RCC 7860 (cell line): ENCODE measurements around the gene ASXL1.
A peak's percentile ranks its signal among the peaks of the same experiment; 100 is the strongest.

Source experiments
- DNase-seq: peaks from one replicate; pipeline ENCODE4 v3.0.0-alpha.2; 2015; ENCODE audit warnings: low spot score
- FAIRE-seq: peaks from 2 replicates; lab custom pipeline; 2012; peaks lifted over from hg19 to GRCh38; lab: Jason Lieb, UNC

ASXL1 gene

DNA sequence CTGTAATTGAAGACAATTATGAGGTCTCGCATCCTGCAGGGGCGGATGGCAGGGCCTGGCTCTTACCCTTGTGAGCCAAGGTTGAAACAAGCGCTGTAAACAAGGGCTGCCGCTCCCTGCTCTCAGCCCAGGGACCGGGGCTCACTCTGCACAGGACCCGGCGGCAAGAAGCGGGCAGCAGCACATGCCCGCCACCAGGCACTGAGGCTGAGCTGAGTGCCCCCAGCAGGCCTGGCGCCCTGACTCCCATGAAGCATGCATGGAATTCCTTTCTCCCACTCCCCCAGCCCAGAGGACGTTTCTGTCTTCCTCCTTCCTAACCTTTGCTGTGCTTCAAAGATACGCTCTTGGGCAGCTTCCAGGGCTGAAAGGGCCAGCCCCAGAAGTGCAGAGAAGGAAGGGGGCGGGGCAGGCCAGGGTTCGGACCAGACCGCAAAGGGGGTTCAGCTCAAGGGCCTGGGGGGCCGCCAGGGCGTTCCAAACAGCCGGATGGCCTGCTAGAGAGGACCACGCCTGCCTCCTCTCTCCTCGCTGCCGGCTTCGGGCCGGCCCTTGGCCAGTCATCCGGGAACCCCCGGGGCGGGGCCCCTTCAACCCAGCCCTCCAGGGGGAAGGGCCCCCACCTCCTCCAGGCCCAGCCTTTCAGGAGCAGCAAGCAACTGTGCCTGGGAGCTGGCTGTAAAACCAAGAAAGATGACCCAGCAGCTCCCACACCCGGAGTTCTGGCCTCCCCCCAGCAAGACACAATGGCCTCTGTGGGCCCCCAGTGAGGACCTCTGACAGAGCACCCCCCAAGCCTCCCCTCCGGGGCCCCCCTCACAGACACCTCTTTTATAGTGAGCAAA, 117.1 kb downstream of the ASXL1 start:
- DNase-seq, result peak; percentile 95

DNA sequence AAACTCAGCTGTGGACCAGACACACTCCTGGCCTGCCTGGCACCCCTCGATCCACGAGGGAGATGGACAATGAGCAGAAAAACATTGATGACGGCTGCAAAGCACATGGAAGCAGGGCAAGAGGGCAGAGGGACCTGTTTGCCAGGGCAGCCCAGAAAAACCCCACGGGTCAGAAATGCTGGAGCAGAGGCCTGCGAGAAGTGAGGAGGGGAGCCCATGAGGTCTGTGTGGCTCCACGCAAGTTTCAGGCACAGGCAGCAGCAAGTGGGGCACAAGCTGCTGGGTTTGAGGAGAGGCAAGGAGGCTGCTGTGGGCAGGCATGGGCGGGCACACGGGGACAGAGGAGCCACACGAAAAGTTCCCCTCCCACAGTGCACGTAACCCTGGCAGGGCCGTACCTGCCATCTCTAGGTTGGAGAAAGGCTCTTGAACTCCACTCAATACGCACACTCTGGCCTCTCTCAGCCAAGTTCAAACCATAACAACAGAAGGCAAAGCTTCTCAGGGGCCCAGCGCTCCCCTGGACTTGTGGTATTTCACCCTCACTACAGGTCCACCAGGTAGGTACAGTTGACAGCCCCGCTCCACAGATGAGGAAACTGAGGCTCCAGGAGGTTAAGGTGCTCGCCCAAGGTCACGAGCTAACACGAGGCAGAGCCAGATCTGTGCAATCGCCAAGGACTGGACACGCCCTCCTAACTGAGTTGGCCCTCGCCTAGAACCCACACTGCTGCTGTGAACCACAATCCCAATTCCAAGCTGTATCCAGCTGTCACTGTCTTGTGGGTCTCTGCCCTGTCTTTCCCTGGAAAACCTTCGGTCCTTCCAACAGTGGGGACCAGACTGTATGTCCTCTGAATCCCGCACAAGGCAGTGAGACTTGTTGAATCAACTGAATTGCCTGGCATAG, 118.8 kb downstream of the ASXL1 start:
- FAIRE-seq, result no peak
- no peak for DNase-seq

More for the DNA sequence above, 117.1 kb downstream of the ASXL1 start:
- peak; percentile 87 for FAIRE-seq

DNA sequence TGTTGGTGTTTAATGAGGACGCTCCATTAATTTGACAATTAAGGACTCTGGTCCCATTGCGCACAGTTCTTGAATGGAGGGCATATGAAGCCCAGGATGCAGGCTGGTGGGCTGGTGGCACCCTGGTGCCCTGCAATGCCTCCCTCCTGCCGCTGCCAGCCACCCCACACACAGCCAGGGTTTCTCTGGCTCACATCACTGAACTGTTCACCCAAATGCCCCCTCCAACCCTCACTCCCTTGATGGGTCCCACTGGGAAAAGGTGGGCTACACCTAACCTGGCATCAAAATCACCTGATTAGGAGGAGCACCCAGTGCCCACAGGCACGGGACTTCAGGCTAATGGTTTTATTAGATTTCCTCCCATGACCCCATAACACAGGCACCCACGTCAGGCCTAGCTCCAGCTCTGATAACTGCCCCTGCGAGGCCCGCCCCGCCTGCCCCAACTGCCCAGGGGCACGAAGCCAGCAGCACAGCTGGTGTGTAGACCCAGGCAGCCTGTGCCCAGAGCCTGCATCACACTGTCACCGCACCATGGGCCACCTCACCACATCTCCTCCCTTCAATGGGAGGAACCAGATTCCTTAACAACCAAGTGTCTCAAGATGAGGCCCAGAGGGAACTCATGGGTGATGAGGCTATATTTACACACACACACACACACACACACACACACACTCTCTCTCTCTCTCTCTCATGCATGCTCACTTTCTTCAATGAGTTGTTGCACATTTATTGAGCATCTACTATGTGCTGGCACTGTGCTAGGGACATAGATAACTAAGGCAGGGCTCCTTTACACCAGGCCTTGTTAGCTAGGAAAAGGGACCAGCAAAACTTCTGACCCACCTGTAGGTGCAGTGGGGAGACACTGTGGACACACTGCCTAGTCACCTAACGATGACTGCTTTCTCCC, 119.7 kb downstream of the ASXL1 start:
- FAIRE-seq (no peak), DNase-seq (no peak)

DNA sequence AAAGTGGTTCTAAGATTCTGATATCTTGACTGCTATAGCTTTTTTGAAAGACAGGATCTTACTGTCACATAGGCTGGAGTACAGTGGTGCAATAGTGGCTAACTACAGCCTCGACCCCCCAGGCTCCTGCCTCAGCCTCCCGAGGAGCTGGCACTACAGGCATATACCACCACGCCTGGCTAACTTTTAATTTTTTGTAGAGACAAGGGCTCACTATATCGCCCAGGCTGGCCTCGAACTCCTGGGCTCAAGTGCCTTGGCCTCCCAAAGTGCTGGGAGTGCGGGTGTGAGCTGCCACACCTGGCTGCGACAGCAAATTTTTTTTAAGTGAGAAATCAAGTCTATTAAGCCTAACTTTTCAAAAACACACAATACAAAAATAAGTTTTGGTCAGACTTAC, 120.4 kb downstream of the ASXL1 start:
- FAIRE-seq, result no peak

DNA sequence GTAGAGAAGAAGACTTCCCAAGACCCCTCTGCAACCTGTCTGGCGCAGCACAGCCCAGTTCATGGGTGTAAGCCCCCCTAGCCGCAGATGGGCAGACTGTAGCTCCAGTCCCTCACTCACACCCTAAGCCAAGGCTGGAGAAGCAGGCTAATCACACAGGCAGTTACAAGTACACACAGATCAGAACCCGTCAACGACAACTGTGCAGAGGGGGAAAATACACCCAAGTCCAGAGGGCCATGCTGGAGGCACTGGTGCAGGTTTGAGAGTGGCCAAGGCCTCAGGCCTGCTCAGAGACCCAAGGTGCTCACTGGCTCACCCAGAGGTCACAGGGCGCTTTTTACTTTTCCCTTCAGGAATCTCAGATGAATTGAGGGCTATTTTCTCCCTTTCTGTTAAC, 120.9 kb downstream of the ASXL1 start:
- DNase-seq, result no peak
- FAIRE-seq, result no peak

More for the DNA sequence above, 120.4 kb downstream of the ASXL1 start:
- DNase-seq, result no peak

DNA sequence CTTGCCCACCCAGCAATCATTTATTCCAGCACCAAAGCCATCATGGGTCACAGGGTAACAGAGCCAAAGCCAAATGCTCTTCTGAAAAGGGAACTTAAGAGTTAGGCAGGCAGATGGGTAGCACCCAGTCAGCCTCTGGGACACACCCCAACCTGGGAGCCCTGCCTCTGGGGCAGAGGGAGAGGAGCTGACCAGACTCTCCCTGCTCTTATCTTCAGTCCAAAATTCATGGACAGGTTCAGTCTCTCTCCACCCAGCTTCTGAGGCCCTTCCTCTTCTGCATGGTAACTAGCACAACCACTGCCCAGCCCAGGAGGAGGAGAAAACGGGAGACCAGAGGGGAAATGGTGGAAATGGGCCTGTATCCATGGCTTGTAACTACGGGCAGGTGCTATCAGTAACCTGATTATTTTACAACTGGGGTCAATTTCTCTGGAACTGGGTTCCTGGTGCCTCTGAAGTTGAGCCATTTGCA, 121.6 kb downstream of the ASXL1 start:
- no peak for FAIRE-seq
- DNase-seq, result no peak

DNA sequence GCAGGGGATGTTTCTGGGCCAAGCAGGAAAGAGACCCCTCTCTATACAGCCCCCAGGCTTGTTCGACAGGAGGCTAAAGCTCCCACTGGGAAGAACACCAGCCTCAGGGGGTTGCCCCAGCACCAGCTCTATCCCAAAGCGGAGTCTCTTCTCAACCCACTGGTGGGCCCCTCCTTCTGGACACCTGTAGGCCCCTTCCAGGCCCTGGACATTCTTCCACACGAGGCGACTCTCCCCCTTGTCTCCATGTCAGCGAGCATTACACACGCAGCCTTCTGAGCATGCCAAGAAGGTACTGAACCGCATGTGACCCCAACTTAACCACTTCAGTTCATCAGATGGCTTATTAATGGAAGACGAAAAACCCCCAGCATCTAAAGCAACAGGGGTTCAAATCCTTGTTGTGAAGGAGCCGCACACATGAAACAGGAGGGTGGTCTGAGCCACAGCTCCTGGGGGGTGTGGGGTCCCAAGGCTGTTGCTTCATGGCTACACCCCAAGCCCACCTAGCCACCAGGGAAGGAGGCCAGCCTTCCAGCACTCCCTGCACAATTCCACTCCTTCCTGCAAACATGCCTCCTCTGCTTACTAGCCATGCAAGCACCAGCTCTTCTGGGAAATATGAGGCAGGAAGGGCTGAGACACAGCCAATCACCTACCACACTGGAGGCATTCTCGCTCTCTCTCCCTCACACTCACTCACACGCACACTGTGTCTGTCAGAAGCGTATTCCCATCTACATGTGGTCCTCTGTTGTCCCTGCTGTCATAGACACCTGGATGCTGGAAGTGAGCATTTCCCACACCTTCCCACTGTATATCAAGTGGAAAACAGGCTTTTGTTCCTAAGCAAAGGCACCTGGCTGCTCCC, 122.5 kb downstream of the ASXL1 start:
- DNase-seq, result no peak
- no peak for FAIRE-seq

DNA sequence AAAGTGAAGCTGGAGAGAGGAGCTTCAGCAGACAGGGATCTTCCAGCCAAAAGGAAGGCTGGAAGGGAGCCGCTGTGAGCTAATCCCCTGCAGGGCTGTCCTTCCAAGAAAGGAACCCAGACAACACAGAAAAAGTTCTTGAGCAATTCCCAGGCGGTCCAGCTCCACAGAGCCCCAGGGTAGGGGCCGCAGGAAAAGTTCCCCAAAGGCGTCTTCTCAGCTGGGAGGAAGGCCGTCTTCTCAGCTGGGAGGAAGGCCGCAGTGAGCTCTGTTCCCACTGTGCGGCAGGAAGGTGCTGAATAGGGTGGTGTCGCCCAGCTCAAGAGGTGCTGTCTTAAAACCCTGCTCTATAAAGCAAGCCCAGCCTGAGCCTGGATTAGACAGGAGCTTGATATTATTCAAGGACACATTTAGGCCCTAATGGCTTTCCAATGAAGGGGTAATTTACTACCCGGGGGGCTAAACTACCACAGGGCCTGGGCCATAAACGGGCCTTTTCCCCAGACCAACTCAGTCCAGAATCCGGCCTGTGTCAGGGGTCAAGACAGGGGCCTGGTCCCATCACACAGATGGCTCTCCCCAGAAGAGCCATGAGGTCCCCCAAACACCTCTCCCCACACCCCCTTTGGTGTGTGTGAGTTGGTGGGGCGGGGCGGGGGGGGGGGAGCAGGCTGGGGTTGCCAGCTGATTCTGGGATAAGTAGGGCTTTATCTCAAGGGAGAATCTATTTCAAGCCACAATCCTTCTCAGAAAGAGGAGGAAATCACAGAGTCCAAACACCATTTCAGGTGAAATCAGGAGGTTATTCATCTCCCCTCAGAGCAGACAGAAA, 123.4 kb downstream of the ASXL1 start:
- FAIRE-seq (no peak), DNase-seq (no peak)

DNA sequence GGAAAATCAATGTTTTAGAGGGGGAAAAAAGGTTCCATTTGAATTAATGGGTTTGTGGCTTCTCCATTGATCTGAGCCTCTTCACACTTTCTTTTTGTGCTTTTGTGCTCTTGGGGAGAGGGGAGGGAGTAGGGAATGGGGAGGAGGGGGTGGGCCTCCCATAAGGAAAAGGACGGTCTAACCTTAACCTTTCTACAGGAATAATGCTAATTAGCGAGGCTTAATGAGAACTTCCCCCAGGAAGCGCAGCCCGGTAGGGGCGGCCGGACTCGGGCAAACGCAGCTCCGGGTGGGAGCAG, 124.0 kb downstream of the ASXL1 start:
- no peak for FAIRE-seq
- DNase-seq, result no peak

DNA sequence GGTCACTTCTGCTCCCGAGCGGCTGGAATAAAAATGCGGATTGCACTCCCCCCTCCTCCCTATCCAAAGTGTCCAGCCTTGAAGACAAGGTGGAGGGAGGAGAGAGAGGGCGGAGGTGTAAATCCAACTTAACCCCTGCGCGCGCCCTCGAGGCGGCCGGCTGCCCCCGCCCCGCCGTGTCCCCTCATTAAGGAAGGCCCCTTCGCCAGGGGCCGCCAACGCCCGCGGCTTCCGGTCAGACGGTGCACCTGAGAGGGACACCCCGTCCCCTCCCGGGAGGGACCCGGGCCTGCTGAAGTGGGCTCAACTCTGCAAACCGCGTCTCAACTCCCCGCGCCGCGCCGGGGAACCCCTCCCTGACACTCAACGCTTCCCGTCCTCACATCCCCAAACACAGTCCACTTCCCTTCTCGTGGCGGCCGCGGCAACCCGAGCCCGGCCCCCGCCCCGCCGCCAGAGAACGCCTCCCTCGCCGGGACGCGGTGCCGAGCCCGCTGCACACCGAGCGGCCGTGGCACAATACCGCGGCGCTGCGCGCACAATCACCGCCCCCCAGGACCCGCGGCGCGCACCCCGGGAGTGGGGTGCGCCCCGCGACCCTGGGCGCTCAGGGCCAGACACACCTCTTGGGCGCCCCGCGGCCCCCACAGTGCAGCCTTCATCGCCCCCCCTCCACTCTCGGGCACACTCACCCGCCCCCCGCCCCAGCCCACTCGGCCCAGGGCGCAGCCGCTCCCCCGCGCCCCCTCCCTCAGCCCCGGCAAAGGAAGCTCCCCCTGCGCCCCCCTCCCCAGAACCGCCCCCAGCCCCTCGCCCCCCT, 124.5 kb downstream of the ASXL1 start:
- no peak for DNase-seq

DNA sequence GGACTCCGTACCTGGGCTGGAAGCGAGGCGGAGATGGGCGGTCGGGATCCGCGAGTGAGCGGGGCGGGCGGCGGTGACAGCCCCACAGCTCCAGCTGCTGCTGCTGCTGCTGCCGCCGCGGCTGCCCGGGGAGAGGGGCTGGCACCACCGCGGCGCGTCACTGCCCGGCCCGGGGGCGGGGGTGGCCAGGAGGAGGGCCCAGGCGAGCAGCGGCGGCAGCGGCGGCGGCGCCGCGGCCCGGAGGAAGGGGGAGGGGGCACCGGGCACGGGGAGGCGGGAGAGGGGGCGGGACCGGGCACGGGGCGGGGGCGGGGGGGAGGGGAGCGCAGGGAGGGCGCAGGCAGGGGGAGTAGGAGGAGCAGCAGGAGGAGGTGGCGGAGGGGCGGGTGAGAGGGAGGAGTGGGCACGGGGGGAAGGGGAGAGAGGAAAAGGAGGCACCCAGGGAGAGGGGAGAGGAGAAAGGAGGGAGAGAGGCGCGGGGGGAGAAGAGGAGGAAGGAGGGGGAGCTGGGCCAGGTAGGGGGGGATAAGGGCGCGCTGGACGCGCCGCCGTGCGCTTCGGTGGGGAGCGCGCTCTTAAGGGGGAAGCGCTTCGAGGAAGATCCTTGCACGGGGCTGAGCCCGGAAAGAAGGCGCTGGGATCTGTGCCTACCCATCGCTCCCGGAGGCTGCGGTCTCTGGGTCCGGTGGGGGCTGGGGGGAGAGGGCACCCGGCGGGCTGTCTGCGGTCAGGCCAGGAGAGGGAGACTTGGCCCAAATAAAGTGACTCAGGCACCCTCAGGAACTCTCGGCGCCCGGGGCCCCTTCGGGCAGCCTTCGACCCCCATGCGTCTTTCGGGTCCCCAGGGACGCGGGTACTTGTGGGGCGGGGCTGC, 125.5 kb downstream of the ASXL1 start:
- DNase-seq, result peak; percentile 78
- FAIRE-seq, result peak; percentile 34

More for the DNA sequence above, 124.5 kb downstream of the ASXL1 start:
- no peak for FAIRE-seq

DNA sequence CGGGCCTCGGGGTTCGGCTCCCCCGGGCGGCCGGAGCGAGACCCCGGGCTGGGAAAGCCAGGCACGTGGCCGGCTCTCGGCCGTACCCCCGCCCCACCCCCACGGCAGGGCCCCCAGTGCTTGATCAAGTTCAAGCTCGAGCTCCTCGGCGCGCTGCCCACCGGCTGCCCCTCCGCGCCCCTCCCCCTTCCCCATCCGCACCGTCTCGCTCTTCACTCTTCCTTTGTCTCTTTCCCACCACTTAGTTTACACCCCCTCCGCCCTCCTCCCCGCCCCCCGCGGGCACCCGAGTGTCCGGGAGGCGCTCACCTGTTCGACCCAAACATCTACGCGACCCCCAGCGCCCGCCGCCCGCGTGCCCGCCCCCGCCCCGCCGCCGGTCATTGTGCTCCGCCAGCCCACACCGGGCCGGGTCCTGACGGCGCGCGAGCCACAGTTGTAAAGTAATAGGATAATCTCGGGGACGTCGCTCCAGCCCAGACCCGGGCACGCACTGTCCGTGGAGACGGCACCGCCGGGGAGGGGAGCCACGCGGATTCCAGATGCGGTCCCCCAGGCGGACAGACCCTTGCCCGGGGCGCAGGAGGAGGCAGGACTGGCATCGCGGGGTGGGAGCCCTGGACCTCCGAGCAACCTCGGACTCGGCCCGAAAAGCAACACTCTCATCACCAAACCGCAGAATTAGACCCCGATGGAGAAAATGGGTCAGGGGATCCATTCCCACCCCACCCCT, 126.3 kb downstream of the ASXL1 start:
- peak; percentile 20 for DNase-seq
- FAIRE-seq, result no peak

DNA sequence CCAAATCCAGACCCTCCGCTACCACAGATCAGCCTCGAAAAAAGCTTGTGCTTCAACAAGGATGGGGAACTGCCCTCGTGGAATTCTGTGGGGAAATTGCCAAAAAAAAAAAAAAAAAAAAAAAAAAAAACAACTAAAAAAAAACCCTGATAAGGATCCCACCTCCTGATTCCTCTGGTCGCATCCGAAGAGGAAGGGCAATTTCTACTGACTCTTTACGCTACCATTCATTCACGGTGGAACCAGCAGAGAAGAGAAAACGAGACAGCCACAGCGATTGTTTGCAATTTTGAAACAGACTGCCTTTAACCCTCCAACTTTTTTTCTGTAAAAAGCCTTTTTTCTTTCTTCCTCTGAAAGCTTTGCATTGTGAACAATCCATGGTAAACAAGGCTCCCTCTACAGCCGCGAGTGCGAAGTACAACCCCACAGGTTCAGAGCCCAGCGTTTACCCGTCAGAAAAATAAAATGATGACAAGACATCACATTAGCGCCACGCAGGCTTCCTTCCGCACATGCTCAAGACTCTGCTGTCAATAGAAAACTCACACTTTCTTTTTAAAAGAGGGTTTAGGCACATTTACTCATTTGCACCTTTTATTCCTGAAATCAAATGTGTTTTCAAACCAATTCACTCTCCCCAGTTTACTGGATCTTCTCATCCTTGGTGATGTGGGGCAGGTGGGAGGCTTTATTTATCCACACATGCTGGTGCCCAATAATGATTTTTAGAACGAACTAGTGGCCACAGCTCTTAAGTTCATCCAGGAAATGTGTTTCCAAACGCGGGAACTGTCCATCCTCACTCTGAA, 127.0 kb downstream of the ASXL1 start:
- DNase-seq (peak; percentile 61), FAIRE-seq (peak; percentile 86)

DNA sequence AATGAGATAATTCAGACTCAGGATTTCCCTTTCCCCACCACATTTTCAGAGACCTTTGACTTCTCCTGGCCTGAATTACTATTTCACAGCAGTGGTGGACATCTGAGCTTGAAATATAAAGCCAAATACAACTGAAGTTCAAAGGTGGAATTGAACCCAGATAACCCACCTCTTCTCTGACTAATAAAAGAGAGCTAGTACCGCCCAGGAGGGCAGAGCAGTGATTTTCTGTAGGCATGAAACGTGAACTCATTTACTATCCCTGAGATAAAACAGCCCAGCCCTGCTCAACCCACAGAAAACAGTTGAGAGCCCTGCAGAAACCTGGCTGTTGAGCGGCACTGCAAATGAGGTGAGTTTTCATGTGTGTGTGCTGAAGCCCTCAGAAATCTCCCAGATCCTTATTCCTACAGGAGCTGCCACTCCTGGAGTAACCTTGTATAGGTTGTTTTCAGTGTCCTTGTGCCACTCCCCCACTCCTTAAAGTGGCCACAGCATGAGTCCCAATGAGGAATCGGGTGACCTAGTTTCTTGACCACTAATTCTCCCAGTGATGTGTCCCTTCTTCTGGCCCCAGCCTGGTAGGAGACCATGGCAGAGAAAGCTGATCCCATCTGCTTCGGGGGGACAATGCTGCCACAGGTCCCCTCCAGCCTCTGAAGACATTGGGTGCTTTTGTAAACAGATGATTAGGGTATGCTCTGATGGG, 127.8 kb downstream of the ASXL1 start:
- no peak for DNase-seq
- FAIRE-seq, result no peak

DNA sequence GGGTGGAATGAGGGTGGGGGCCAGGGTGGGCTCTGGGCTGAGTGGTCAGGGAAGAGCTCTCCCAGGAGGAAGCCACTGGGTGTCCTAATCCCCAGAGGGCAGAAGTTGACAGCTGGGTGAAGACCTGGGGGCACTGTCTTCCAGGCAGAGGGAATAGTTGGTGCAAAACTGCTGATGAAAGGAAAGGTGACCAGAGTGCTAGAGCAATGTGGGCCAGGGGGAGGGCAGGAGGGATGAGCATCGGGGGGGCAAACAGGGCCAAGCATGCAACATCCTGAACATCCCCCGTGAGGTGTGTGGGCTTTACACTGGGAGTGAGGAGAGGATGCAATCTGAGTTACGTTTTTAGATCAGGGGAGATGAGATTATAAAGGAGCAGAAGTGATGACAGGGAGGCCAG, 129.2 kb downstream of the ASXL1 start:
- no peak for DNase-seq
- no peak for FAIRE-seq
